T-helper 2 cell (primary cell): ENCODE measurements around the gene RNF114.
"Not testable (repeated sequence)": the region's sequence is repeated elsewhere in the genome, so short reads cannot be mapped to it uniquely, and the experiment has no call there.

Experiments used
- DNase-seq, 5 experiments: peaks; one replicate each; pipeline versions ENCODE4 v3.0.0 to v3.0.0-alpha.2; 2012 to 2022
- total RNA-seq, 2 donors: gene quantifications; one replicate each; lab custom pipeline; 2026; lab: John Stamatoyannopoulos, UW

RNF114 gene
- 111 to 138 reads per million in 2 donors for total RNA-seq

DNA sequence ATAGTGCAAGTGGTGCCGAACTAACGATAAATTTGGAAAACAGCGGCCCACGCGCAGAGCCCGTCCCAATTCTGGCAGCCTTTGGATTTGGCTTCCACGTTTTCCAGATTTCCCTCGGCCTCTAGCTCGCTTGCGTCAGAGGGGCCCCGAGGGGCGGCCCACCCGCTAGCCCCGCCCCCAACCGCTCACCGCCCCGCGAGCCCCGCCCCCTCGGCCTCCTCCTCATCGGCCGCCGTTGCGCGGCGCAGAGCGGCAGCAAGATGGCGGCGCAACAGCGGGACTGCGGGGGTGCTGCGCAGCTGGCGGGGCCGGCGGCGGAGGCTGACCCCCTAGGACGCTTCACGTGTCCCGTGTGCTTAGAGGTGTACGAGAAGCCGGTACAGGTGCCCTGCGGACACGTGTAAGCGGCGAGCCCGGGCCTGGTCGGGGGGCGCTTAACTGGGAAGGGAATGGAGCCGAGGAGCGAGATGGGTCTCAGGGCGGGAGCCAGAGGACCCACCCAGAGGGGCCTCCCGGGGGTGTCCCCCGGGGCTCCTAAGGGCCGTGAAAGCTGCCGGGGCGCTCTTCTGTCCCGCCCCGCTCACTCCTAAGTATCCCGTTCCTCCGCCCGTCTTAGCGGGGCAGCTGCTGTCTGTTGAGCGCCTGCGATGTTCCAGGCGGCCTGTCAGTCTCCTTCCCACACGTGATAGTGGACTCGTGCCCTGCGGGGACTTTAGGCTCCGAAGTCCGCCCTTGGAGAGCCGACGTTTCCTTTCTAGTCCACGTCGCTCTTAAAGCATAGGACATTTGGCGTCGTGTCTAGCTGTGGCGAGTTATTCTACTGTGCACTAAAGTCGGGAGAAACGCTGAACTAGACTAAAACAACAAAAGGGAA is at the start of gene RNF114:
Gene RNF114 (plus strand): TSS at position 245 of the 874 bp plus-strand sequence. CDS start 16 bp downstream, at position 261.
- DNase-seq, result peak; percentile 75 to 92 (median 89)

GRCh38 chr20:49886571-49887213 is 49.5 kb upstream of the RNF114 start:
- DNase-seq, result no peak

- DNase-seq, result no peak
Measured at GRCh38 chr20:49887251-49888211, 48.7 kb upstream of the RNF114 start.

DNA sequence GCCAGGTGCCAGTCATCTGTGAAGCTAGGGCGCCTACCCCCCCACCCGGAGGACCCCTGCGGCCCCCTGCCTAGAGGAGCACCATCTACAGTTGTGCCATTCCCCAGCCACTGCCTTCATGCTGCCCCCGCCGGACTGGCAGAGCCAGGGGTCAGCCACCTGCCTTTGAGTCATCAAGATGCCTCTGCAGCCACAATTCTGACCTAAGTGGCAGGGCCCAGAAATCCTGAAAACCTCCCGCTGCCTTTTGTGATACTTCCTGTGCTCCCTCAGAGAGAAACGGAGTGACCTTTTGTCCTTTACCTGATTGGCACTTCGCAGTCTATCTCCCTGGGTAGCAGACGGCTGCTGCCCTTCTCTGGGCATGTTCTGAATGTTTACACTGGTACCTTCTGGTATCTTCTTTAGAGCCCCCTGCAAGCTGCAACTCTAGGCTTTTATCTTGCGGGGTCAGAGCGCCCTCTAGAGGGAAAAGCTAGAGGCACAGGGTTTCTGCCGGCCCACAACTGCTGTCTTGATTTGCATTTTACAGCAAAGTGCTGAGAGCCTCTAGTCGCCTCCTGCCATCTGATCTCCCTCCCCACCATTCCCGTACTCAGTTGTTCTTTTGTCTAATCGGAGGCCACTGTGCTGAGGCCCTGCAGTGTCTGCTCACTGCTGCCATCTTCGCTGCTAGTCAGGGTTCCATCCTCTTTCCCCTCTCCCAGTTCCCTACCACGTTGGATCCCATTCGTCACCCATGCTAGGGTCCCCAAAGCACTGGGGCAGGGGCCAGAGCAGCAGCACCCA is 47.8 kb upstream of the RNF114 start:
- peak in 4 of 5 experiments; percentile 18 to 56 (median 38) for DNase-seq

DNA sequence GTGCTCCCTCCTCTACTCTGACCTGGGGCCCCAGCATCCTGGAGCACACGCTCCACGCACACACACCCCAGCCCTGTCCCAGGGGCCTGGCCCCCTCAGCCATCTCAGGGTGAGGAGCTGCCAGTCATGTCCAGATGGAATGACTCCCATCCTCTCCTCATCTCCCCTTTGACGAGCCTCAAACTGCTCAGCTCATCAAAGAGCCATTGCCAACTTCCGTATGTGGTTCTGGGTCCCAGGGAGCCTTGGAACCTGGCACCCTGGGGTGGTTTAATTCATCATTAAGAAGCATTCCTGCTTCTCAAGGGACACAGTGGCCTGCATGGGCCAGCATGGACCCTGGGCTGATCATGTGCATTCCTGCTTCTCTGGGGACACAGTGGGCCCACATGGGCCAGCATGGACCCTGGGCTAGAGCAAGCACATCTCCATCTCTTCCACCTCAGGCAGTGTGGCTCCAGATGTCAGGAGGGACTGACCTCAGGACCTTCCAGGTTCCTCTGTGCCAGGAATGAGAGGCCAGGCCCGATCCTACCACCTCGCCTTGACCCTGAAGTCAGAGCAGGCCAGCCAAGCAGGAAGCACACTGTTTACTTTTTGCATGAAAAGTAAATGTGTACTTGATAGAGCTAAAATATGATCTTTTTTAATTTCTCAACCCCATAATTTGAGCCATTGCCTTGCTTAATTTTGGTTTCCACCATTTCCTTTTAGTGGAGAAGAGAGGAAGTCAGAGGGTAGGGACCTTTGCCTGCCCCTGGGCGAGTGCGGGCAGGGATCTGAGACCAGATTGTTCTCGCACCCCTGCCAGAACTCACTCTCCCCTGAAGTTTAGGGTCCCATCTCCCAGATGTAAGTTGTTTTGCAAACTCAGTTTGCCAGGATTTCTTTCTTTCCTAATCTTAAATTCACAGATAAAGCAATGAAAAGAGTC is 46.9 kb upstream of the RNF114 start:
- no peak for DNase-seq

DNA sequence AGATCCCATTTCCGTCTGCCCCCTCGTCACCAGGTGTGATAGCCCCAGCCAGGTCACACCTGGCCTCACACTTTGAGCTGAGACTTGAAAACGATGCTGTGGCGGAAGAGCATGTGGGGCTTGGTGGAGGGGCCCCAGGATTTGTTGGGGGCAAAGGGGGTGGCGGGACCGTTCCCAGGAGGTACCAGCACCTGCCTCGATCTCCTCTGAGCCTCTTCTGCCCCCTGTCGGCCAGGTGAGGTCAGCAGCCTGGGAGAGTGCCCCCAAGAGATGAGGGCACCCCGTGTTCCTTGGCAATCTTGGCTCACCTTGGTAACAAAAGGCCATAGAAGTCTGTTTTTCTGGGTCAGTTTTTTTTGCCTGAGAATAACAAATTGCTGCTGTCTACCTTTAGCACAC is 46.3 kb upstream of the RNF114 start:
- DNase-seq, result no peak

DNA sequence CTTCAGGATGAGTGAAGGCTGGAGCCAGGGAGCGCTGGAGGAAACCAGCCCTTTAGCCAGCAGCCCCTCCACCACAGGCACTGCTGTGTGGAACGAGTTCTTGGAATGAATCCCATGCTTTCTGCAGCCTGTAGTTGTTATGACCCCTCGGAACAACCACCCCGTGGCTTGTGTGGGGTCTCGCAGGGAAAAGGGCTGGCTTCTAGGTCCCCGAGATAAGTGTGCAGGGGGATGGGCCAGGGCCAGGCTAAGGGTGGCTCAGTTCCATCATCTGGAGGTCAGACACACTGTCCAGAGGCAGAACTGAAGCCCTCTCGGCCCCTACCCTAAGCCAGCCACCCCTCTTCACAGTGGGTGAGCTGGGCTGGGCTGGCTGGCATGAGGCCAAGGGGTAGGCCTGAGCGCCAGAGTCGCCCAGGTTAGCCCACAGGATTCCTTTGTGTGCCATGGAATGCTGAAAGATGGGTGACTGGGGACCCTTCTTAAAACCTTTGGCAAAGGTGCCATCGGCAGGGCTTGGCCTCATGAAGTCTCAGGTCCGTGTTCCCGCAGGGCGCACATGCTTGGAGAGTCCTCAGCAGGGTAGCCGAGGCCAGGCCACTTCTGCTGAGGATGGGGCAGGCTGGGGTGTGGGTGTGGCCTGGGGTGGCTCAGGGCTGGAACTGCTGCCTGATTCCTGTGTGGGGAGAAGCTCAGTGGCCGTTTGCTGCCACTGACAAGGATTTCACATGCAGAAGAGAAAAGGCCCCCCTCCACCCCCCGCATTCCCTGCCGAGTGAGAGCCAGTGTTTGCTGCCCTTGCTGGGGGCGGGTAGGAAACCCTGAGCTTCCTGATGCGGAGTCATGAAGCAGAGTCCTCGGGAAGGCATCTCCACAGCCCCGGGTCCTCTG is 45.5 kb upstream of the RNF114 start:
- DNase-seq, result no peak

GRCh38 chr20:49891476-49892110 is 44.6 kb upstream of the RNF114 start:
- DNase-seq, result no peak

DNA sequence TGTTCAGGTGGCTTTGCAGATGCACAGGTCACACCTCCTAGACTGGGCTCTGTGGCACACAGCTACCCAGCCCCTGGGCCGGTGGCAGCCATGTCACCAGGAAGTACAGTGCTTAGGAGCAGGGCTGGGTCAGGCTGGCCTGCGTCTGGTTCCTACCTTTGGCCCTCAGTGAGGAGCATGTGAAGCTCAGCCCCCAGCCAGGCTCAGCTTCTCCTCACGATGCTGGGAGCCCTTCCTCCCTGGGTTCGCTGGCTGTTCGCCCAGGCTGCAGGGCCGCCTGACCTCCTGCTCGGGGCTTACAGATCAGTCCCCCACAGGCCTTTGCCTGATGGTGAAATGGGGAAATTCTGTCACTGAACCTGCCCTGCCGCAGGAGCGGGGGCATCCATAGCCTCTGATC is 43.9 kb upstream of the RNF114 start:
- DNase-seq, result no peak

GRCh38 chr20:49892817-49893216 is 43.4 kb upstream of the RNF114 start:
- DNase-seq, result no peak

DNA sequence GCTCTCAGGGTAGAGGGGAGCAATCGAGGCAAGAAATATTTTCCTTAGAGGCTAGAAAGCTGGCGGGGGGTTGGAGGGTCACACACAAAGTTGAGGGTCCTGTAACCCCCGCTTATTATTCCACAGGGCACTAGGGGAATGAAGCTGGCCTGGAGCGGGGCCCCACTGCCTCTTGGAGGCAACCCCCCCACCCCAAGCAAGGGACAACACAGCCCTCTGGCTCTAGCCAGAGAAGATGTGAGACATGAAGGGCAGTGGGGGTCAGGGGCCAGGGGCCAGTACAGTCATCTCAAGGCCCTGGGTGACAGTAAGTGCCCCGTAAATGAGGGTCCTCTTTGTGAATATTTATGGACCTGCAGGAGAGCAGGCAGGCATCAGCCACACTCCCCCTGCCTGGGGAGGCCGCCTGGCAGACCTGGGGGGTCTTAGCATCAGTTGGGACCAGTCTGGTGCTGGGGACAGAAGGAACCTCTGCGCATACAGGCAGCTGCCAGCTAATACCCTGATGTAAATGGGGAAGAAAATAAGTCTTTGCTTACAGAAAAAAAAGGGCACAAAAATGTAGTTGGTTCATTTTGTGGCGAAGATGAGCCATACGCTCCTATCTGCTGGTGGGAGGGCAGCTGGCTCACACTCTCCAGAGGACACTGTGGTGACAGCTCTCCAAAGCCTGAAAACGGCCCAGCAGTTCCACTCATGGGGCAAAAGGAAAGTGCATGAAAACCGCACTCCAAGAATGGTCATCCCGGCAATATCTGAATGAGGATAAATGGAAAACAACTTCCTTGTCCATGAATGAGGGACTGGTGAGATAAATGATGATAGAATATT is 42.7 kb upstream of the RNF114 start:
- peak in 2 of 5 experiments; percentile 34 to 42 for DNase-seq

DNA sequence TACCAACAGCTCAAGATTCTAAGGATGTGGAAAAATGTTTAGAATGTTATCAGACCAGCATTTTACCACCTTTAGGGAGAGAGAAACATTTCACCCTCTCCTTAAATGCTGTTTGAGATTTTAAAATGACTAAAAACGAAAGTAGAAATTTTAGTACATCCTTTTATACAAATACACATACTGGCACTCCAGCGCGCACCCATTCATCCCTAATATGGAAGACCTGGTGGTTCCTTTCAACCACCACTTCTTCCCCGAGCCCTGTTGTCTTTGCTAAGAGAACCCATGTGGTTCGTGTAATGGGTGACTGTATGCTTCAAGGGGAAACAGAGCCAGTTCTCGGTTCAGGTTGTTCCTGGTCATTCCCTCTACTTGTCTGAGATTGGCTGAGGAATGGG is 42.1 kb upstream of the RNF114 start:
- DNase-seq, result peak in 1 of 5 experiments; percentile 74

DNA sequence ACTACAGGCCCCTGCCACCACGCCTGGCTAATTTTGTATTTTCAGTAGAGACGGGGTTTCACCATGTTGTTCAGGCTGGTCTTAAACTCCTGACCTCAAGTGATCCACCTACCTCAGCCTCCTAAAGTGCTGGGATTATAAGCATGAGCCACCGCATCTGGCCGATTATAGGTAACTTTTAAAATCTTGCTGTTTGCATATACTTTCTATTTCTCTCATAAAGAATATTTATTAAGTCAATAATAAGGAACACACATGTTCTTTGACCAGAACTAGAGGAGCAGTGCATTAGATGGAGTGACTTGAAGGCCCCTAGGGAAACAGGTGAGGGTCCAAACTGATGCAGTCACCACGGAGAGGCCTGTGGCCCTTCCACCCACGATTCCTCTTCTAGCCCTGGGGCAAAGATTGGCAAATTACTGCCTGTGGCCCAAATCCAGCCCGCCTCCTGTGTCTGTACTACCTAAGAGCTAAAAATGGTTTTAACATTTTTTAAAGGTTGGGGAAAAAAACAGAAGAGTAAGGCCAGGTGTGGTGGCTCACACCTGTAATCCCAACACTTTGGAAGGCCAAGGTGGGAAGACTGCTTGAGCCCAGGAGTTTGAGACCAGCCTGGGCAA is 40.6 kb upstream of the RNF114 start:
- DNase-seq, result not testable (repeated sequence)

GRCh38 chr20:49896204-49896603 is 40.0 kb upstream of the RNF114 start:
- DNase-seq, result no peak

- DNase-seq, result no peak
Measured at GRCh38 chr20:49899541-49900383, 36.4 kb upstream of the RNF114 start.

DNA sequence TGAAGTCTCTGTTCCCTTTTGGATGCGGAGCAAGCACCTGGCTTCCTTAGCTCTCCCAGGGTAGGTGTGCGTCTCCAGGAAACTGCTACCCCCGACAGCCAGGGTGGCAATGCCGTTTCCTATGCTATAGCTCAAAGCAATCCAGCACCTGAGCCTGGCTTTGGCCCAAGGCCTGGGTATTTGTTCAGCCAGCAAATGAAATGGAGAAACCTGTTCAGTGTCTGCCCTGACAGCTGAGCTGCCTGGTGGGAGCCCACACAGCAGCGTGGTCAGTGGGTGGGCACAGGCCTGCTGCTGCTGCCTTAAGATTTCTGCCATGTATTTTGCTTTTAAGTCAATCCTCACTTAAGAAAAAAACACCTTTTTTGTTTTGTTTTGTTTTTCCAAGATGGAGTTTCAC is 34.6 kb upstream of the RNF114 start:
- no peak for DNase-seq
